ENCODE results near the gene B3GNT9. TPM values are rescaled to one million over a fixed set of nuclear protein-coding genes. Genes with fewer than 3 reads are reported as not detected.

Gene B3GNT9
- total and polyA plus RNA-seq, 2 of the 8 experiments (the other 6 are each of a cell fraction or from before 2014, with no cell fraction given): 3.5 to 9.0 TPM

DNA sequence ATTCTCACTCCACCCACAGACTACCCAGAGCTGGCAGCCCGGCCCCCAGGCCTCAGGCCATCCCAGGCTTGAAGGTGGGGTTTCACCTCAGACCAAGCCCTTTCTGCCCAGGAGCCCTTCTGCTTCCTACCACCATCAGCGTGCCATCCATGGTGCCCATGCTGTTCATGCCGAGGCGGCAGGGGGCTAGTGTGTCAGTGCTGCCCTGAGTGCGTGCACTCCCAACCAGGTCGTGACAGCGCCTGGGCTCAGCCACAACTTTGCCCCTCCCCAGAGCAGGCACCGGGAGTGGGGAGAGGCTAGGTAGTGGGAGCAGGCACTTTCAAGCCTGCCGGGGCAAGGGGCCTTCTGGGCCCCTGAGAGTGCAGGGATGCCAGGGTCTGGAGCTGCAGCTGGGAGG is 8.5 kb downstream of the B3GNT9 start:
- H3K4me1 ChIP-seq (replicated peaks in 1 of 4; ENCODE audit: control insufficient read depth in 3 of 4, insufficient read depth in 4 of 4, low read length in 3 of 4): no peaks in the 10 kb centered on the region
- no peak overlapping the region for H2BK20ac ChIP-seq (ENCODE audit: low read length)
- H3K23me2 ChIP-seq (ENCODE audit: low read depth, low read length): no peaks in the 10 kb centered on the region
- no peak overlapping the region for H3K4me2 ChIP-seq (ENCODE audit: insufficient read depth in 1 of 2, low read depth in 2 of 2, low read length in 2 of 2)
- no peak overlapping the region for H3K23ac ChIP-seq (ENCODE audit: insufficient read length)
- ChIA-PET CTCF (ENCODE audit: partially characterized antibody) (interaction anchor here (0.9 to 5.3 kb wide), 9 partner anchors 9 to 198 kb away, joined by 3 to 26 read pairs (median 10); partner anchors contain the start of genes B3GNT9 and NOL3), POLR2A (ENCODE audit: partially characterized antibody) (interaction anchor here (1.0 kb wide), 1 partner anchor 11 kb away, joined by 3 read pairs; no protein-coding TSS in a partner anchor)
- H3K27ac ChIP-seq (ENCODE audit: low read depth, low read length): no peak overlapping the region
- H3K9me3 ChIP-seq (ENCODE audit: insufficient read depth in 2 of 2, low read depth in 1 of 2, low read length in 1 of 2): no peaks in the 10 kb centered on the region
- TF ChIP-seq CHD1 (IDR thresholded peaks at IDR 0.05; ENCODE audit: low read depth, low read length): no peak
- no peak overlapping the region for H2BK5ac ChIP-seq (ENCODE audit: low read depth, low read length)
- H3K79me2 ChIP-seq (ENCODE audit: control insufficient read depth in 1 of 2, insufficient read depth in 2 of 2, low read length in 2 of 2): no peaks in the 10 kb centered on the region
- no peak overlapping the region for H2AK5ac ChIP-seq (ENCODE audit: low read depth, low read length)
- H3K14ac ChIP-seq (ENCODE audit: insufficient read length): no peak overlapping the region
- no peak overlapping the region for H4K8ac ChIP-seq (ENCODE audit: extremely low read depth, insufficient read depth, low read length)
- FAIRE-seq (no peak), DNase-seq (ENCODE audit: low read depth in 1 of 2, low spot score in 2 of 2) (no peak)
- no peak overlapping the region for H2BK12ac ChIP-seq (ENCODE audit: low read depth, low read length)
- no peak overlapping the region for H2BK120ac ChIP-seq (replicated peaks; ENCODE audit: low read depth, low read length)
- no peak overlapping the region for H3K4ac ChIP-seq (replicated peaks; ENCODE audit: insufficient read length, low read depth, low read length)
- peaks cover 20 to 45% (median 43%) of the 10 kb centered on the region in 4 experiments; a peak in 7 of 8 replicates for H3K36me3 ChIP-seq (ENCODE audit: control insufficient read depth in 2 of 4, insufficient read depth in 4 of 4, low read length in 3 of 4)
- no peak overlapping the region for H3K9ac ChIP-seq (replicated peaks in 1 of 4; ENCODE audit: extremely low read depth in 1 of 4, low read depth in 3 of 4, low read length in 3 of 4)
- no peaks in the 10 kb centered on the region for H3K27me3 ChIP-seq (replicated peaks in 1 of 4; ENCODE audit: control insufficient read depth in 3 of 4, extremely low read depth in 1 of 4, insufficient read depth in 3 of 4, low read length in 3 of 4)
- H3K79me1 ChIP-seq (ENCODE audit: low read depth, low read length): no peaks in the 10 kb centered on the region; the same call in 1 of the 2 replicates
- no peak overlapping the region for H3K18ac ChIP-seq (ENCODE audit: extremely low read depth, low read length)
- H3K4me3 ChIP-seq (ENCODE audit: extremely low read depth in 1 of 4, insufficient read depth in 2 of 4, low read depth in 3 of 4, low read length in 4 of 4): no peak overlapping the region
- no peak overlapping the region for H4K91ac ChIP-seq (replicated peaks; ENCODE audit: insufficient read length, low read length)
- no peak overlapping the region for H3K56ac ChIP-seq (replicated peaks; ENCODE audit: insufficient read length, low read depth, low read length)
- WGBS, 2 experiments (ENCODE audit: extremely low coverage in 1 of 2, insufficient coverage in 1 of 2, insufficient read length in 1 of 2, insufficient replicate concordance in 2 of 2, low coverage in 1 of 2, low lambda C conversion rate in 2 of 2, missing lambda C conversion rate in 1 of 2): 96% methylated on average over 7 of the region's 9 CpGs; no CpG with 5 or more reads in 1 of the 2 experiments
- H2AFZ ChIP-seq (ENCODE audit: low read length): no peak overlapping the region
- no peak overlapping the region for H2BK15ac ChIP-seq (ENCODE audit: low read length)
- H4K5ac ChIP-seq (ENCODE audit: insufficient read length, low read depth, low read length): no peak overlapping the region
- peaks cover under 1 to 6% of the 10 kb centered on the region in 2 experiments for H4K20me1 ChIP-seq (replicated peaks in 1 of 2; ENCODE audit: control insufficient read depth in 1 of 2, insufficient read depth in 2 of 2, low read length in 2 of 2)
